Thoracic aorta (tissue), 2 donors: ENCODE data around the gene SNTG2. TPM values are rescaled to one million over a fixed set of nuclear protein-coding genes. Genes with fewer than 3 reads are reported as not detected.

Experiments
- ATAC-seq: fragments of 150-250 bp; one replicate; pipeline ENCODE4 v1.8.0; 2017; ENCODE audit warnings: low read depth; ENCODE audit not compliant: insufficient number of reproducible peaks, low FRiP score
- DNase-seq: peaks from one replicate; pipeline ENCODE4 v3.0.0-alpha.2; 2020; ENCODE audit warnings: low spot score
- H3K27ac ChIP-seq, 2 donors: fragments of 200-600 bp; sonication (generic); 1 replicate in 1 of 2; 2 replicates in 1 of 2; pipeline ENCODE4 v1.5.1; 2016; ENCODE audit warnings: mild to moderate bottlenecking in 2 of 2, moderate library complexity in 2 of 2
- H3K27me3 ChIP-seq: fragments of 200-600 bp; sonication (generic); replicated peaks from 2 replicates; pipeline ENCODE4 v1.6.0; 2016; ENCODE audit warnings: mild to moderate bottlenecking; ENCODE audit not compliant: insufficient read depth
- H3K36me3 ChIP-seq: fragments of 200-600 bp; sonication (generic); one replicate; pipeline ENCODE4 v1.5.1; 2016
- H3K4me1 ChIP-seq, 2 donors: fragments of 200-600 bp; sonication (generic); 1 replicate in 1 of 2; 2 replicates in 1 of 2; pipeline versions ENCODE4 v1.5.1 to v1.6.0; 2016; ENCODE audit warnings: low read depth in 2 of 2, mild to moderate bottlenecking in 1 of 2; ENCODE audit not compliant: control insufficient read depth in 1 of 2
- H3K4me3 ChIP-seq: fragments of 200-600 bp; sonication (generic); 2 replicates; pipeline ENCODE4 v1.5.1; 2016; ENCODE audit warnings: mild to moderate bottlenecking
- H3K9me3 ChIP-seq: fragments of 200-600 bp; sonication (generic); 2 replicates; pipeline ENCODE4 v1.5.1; 2016
- CTCF ChIP-seq: fragments of 200-600 bp; sonication (generic); IDR thresholded peaks from one replicate; pipeline ENCODE4 v1.5.1; 2019; ENCODE audit warnings: antibody characterized with exemption
- total RNA-seq, 2 donors: library from RNA; depleted of rRNA; stranded (reverse); fragments of >200 nt; gene quantifications; one replicate each; pipeline versions ENCODE4 v1.1.0 to v1.2.3, GENCODE V29; 2016

SNTG2 gene
- total RNA-seq, 2 donors from 2014 or later, result 8.9 to 18.6 TPM

DNA sequence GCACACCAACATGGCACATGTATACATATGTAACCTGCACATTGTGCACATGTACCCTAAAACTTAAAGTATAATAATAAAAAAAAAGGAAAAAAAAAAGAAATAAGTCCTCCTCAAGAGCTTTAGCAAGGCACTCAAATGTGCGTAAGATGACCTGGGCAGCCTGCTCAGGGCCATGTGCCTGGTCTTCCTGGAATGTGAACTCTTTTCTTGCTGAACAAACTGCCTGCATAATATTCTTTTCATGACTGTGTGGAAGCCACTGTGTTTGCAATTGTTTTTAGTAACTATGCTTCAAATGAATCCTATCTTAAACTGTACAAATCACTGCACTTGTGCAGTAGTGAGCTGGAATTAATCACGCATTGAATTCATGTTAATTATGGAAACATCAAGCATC, 294.5 kb downstream of the SNTG2 start:
- Histone ChIP-seq H3K27ac (no peak overlapping the region), H3K27me3 (no peaks in the 10 kb centered on the region), H3K9me3 (no peaks in the 10 kb centered on the region), H3K4me1 (no peaks in the 10 kb centered on the region), H3K36me3 (no peaks in the 10 kb centered on the region), H3K4me3 (no peak overlapping the region)
- TF ChIP-seq CTCF, result no peak
- no peak for DNase-seq
- ATAC-seq, result no peak

- no peak for ATAC-seq
- H3K4me3 ChIP-seq, result no peak overlapping the region
- no peaks in the 10 kb centered on the region for H3K36me3 ChIP-seq
- no peak for TF ChIP-seq CTCF
- no peak overlapping the region for H3K27ac ChIP-seq
- H3K27me3 ChIP-seq, result no peaks in the 10 kb centered on the region
- H3K4me1 ChIP-seq, result no peaks in the 10 kb centered on the region
- H3K9me3 ChIP-seq, result no peaks in the 10 kb centered on the region
- no peak for DNase-seq
Observed at GRCh38 chr2:1246239-1246638, 295.6 kb downstream of the SNTG2 start.

DNA sequence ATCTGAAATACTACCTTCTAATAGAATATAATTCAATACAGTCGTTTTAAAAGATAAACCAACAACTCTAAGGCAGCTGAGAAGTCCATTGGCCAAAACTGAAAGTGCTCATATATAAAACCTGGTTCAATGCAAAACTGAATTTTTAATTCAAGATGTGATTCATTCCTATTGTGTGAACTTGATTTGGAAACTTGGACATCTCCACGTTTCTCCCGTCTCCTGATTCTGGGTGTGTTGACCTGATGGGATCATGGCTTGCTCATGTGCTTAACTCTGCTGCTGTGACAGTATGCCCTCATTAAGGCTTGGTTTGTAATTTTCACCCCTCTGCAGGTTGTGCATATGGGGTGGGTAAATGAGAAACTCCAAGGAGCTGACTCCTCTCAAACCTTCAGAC, 296.3 kb downstream of the SNTG2 start:
- DNase-seq (no peak), ATAC-seq (no peak)
- no peaks in the 10 kb centered on the region for H3K4me1 ChIP-seq
- no peaks in the 10 kb centered on the region for H3K9me3 ChIP-seq
- TF ChIP-seq CTCF, result no peak
- no peak overlapping the region for H3K4me3 ChIP-seq
- H3K36me3 ChIP-seq, result no peaks in the 10 kb centered on the region
- H3K27ac ChIP-seq, result no peak overlapping the region
- H3K27me3 ChIP-seq, result no peaks in the 10 kb centered on the region

GRCh38 chr2:1248187-1248586, 297.5 kb downstream of the SNTG2 start:
- no peak for ATAC-seq
- H3K27ac ChIP-seq, result no peak overlapping the region
- DNase-seq, result no peak
- no peaks in the 10 kb centered on the region for H3K36me3 ChIP-seq
- H3K27me3 ChIP-seq, result no peaks in the 10 kb centered on the region
- no peak for TF ChIP-seq CTCF
- no peak overlapping the region for H3K4me3 ChIP-seq
- H3K9me3 ChIP-seq, result no peaks in the 10 kb centered on the region
- no peaks in the 10 kb centered on the region for H3K4me1 ChIP-seq

GRCh38 chr2:1249897-1250687, 299.4 kb downstream of the SNTG2 start:
- H3K9me3 ChIP-seq, result no peaks in the 10 kb centered on the region
- DNase-seq (no peak), ATAC-seq (no peak)
- no peak for TF ChIP-seq CTCF
- H3K27ac ChIP-seq, result no peak overlapping the region
- H3K36me3 ChIP-seq, result no peaks in the 10 kb centered on the region
- no peaks in the 10 kb centered on the region for H3K27me3 ChIP-seq
- H3K4me1 ChIP-seq, result no peaks in the 10 kb centered on the region
- H3K4me3 ChIP-seq, result no peak overlapping the region
